ENCODE results near the gene AHSA1. TPM values are rescaled to one million over a fixed set of nuclear protein-coding genes. Genes with fewer than 3 reads are reported as not detected.

The AHSA1 gene
- polyA plus RNA-seq, 2 of the 4 experiments (the other 2 are of a cell fraction) = 299 to 307 TPM

- POLR2A ChIA-PET = no interaction called here
- Histone ChIP-seq H3K27ac (no peak overlapping the region), H3K9me3 (no peaks in the 10 kb centered on the region), H3K4me3 (no peak overlapping the region), H3K4me1 (peaks cover 4% of the 10 kb centered on the region; the same call in 1 of the 3 replicates), H3K4me2 (no peak overlapping the region)
- CTCF ChIA-PET = interaction anchor here (1.1 kb wide), 1 partner anchor 61 kb away, joined by 3 read pairs; no protein-coding TSS in a partner anchor
- DNase-seq (ENCODE audit: low read depth in 1 of 2, low spot score in 1 of 2) = no peak
- no peak for FAIRE-seq
- 80% methylated on average over 8 of the region's 8 CpGs for WGBS (ENCODE audit: missing lambda C conversion rate)
- ATAC-seq = no peak
- no peak for TF ChIP-seq PHF8 (IDR thresholded peaks at IDR 0.05; ENCODE audit: borderline replicate concordance, low read depth)
- TF ChIP-seq MYC (IDR thresholded peaks at IDR 0.05; ENCODE audit: borderline replicate concordance, low read length) = no peak
- TF ChIP-seq TP53 (CRISPR knock-in tag; IDR thresholded peaks at IDR 0.05) = no peak
- no peak for TF ChIP-seq CBX2 (IDR thresholded peaks at IDR 0.05; ENCODE audit: borderline replicate concordance, low read depth)
Observed at GRCh38 chr14:77490347-77490986, 32.6 kb downstream of the AHSA1 start.

GRCh38 chr14:77491056-77491455 is 33.2 kb downstream of the AHSA1 start:
- Histone ChIP-seq H3K9me3 (no peaks in the 10 kb centered on the region), H3K4me3 (no peak overlapping the region), H3K27ac (no peak overlapping the region), H3K4me1 (peaks cover 4% of the 10 kb centered on the region; the same call in 1 of the 3 replicates), H3K4me2 (no peak overlapping the region)
- ChIA-PET CTCF (interaction anchor here (1.1 kb wide), 1 partner anchor 61 kb away, joined by 3 read pairs; no protein-coding TSS in a partner anchor), POLR2A (no interaction called here)
- DNase-seq (ENCODE audit: low read depth in 1 of 2, low spot score in 1 of 2) (no peak), ATAC-seq (no peak), FAIRE-seq (no peak)
- 84% methylated on average over 5 of the region's 5 CpGs for WGBS (ENCODE audit: missing lambda C conversion rate)
- TF ChIP-seq NR3C1 (IDR thresholded peaks at IDR 0.05) = no peak

GRCh38 chr14:77495334-77495733 is 37.4 kb downstream of the AHSA1 start:
- WGBS (ENCODE audit: missing lambda C conversion rate) = 82% methylated on average over 7 of the region's 7 CpGs
- H3K9me3 ChIP-seq = no peaks in the 10 kb centered on the region
- no peak for DNase-seq (ENCODE audit: low read depth in 1 of 2, low spot score in 1 of 2)
- peaks cover 6% of the 10 kb centered on the region; the same call in 1 of the 3 replicates for H3K4me1 ChIP-seq
- TF ChIP-seq BHLHE40 (IDR thresholded peaks at IDR 0.05; ENCODE audit: low read depth, low read length) = no peak
- TF ChIP-seq POLR2AphosphoS2 (conservative IDR thresholded peaks at IDR 0.05; ENCODE audit: low read length) = no peak
- no peak for TF ChIP-seq MAZ (IDR thresholded peaks at IDR 0.05; ENCODE audit: borderline replicate concordance, low read depth, low read length)
- no peak for TF ChIP-seq HDAC2 (IDR thresholded peaks at IDR 0.05)
- no peak for TF ChIP-seq HOXA7 (CRISPR knock-in tag; IDR thresholded peaks at IDR 0.05)
- no peak for TF ChIP-seq KDM5A (IDR thresholded peaks at IDR 0.05)
- no peak for TF ChIP-seq HMGXB4 (CRISPR knock-in tag; IDR thresholded peaks at IDR 0.05; ENCODE audit: borderline replicate concordance)
- TF ChIP-seq JUN (IDR thresholded peaks at IDR 0.05) = no peak
- no peak for TF ChIP-seq NFE2L2 (conservative IDR thresholded peaks at IDR 0.05; ENCODE audit: low read length)
- TF ChIP-seq NPAS2 (CRISPR knock-in tag; IDR thresholded peaks at IDR 0.05; ENCODE audit: borderline replicate concordance) = no peak
- no peak for FAIRE-seq
- ATAC-seq = no peak
- no peak overlapping the region for H3K4me2 ChIP-seq
- ChIA-PET CTCF (no interaction called here), POLR2A (no interaction called here)
- H3K4me3 ChIP-seq = no peak overlapping the region
- no peak overlapping the region for H3K27ac ChIP-seq

- H3K4me3 ChIP-seq = peak within 1 kb of the TSS; percentile 70
- no peak for FAIRE-seq
- 17% methylated on average over 25 of the region's 104 CpGs for WGBS (ENCODE audit: missing lambda C conversion rate)
Observed at GRCh38 chr14:77498120-77498979, 40.5 kb downstream of the AHSA1 start, which contains the start of gene ISM2. TSS of gene ISM2 (minus strand) at chr14:77498816. CDS start at chr14:77498793, 23 bp downstream.

More at GRCh38 chr14:77498120-77498979, 40.5 kb downstream of the AHSA1 start, which contains the start of gene ISM2:
- Histone ChIP-seq H3K4me1 (peaks cover 6% of the 10 kb centered on the region; the same call in 1 of the 3 replicates), H3K27ac (peak within 1 kb of the TSS; percentile 59 to 75; a peak in 5 of 6 replicates), H3K9me3 (no peaks in the 10 kb centered on the region; the same call in 2 of the 3 replicates), H3K4me2 (peak within 1 kb of the TSS; percentile 100)
- TF ChIP-seq ZC3H11A (IDR thresholded peaks at IDR 0.05) (no peak), RFX5 (IDR thresholded peaks at IDR 0.05) (no peak), HDAC2 (IDR thresholded peaks at IDR 0.05) (peak; percentile 40; the same call in 1 of the 2 replicates), E2F6 (IDR thresholded peaks at IDR 0.05; ENCODE audit: borderline replicate concordance, low read depth) (peak; percentile 57; the same call in 1 of the 2 replicates), MAX (IDR thresholded peaks at IDR 0.05) (peak; percentile 55)
- ChIA-PET CTCF (interaction anchor here (1.2 to 2.0 kb wide), 2 partner anchors 10 to 39 kb away, joined by 3 to 6 read pairs; no protein-coding TSS in a partner anchor), POLR2A (no interaction called here)
- peak; percentile 88 for ATAC-seq
- peak; percentile 32 to 43 for DNase-seq (ENCODE audit: low read depth in 1 of 2, low spot score in 1 of 2)
